Measurements from ENCODE around the gene MAN1A2.
A peak's percentile ranks its signal among the peaks of the same experiment; 100 is the strongest.
"Not testable (repeated sequence)": the region's sequence is repeated elsewhere in the genome, so short reads cannot be mapped to it uniquely, and the experiment has no call there.

Gene MAN1A2

GRCh38 chr1:117540532-117540931, 173.3 kb downstream of the MAN1A2 start:
- Mint-ChIP-seq H3K27ac (no peak overlapping the region), H3K4me3 (no peak overlapping the region), H3K9me3 (no peaks in the 10 kb centered on the region), H3K4me1 (peaks cover 18% of the 10 kb centered on the region), H3K27me3 (no peaks in the 10 kb centered on the region)
- DNase-seq (peak in 1 of 2 donors; percentile 38), ATAC-seq (peak; percentile 84)

- H3K27ac Mint-ChIP-seq, result no peak overlapping the region
- H3K4me1 Mint-ChIP-seq, result peaks cover 18% of the 10 kb centered on the region
- no peaks in the 10 kb centered on the region for H3K27me3 Mint-ChIP-seq
- DNase-seq, result no peak
- peak; percentile 26 for ATAC-seq
- no peak overlapping the region for H3K4me3 Mint-ChIP-seq
- no peaks in the 10 kb centered on the region for H3K9me3 Mint-ChIP-seq
Observed at GRCh38 chr1:117541003-117541402, 173.8 kb downstream of the MAN1A2 start.

GRCh38 chr1:117541585-117541984, 174.3 kb downstream of the MAN1A2 start:
- Mint-ChIP-seq H3K27me3 (no peaks in the 10 kb centered on the region), H3K9me3 (no peaks in the 10 kb centered on the region), H3K4me3 (no peak overlapping the region), H3K4me1 (peaks cover 18% of the 10 kb centered on the region), H3K27ac (no peak overlapping the region)
- no peak for DNase-seq
- ATAC-seq, result no peak

GRCh38 chr1:117544509-117545109, 177.4 kb downstream of the MAN1A2 start:
- DNase-seq, result no peak
- no peaks in the 10 kb centered on the region for H3K27me3 Mint-ChIP-seq
- H3K9me3 Mint-ChIP-seq, result no peaks in the 10 kb centered on the region
- H3K4me1 Mint-ChIP-seq, result peaks cover 18% of the 10 kb centered on the region
- H3K4me3 Mint-ChIP-seq, result no peak overlapping the region
- ATAC-seq, result no peak
- no peak overlapping the region for H3K27ac Mint-ChIP-seq

- Mint-ChIP-seq H3K4me1 (peaks cover 3% of the 10 kb centered on the region), H3K9me3 (no peaks in the 10 kb centered on the region), H3K4me3 (no peak overlapping the region), H3K27ac (no peak overlapping the region), H3K27me3 (no peaks in the 10 kb centered on the region)
- DNase-seq, result no peak
- ATAC-seq, result no peak
Observed at GRCh38 chr1:117546467-117546866, 179.2 kb downstream of the MAN1A2 start.

GRCh38 chr1:117553471-117553870, 186.2 kb downstream of the MAN1A2 start:
- H3K27ac Mint-ChIP-seq, result no peak overlapping the region
- no peaks in the 10 kb centered on the region for H3K9me3 Mint-ChIP-seq
- H3K27me3 Mint-ChIP-seq, result peaks cover 9% of the 10 kb centered on the region
- H3K4me3 Mint-ChIP-seq, result no peak overlapping the region
- peaks cover 3% of the 10 kb centered on the region for H3K4me1 Mint-ChIP-seq
- DNase-seq (no peak), ATAC-seq (no peak)

GRCh38 chr1:117555806-117556205, 188.6 kb downstream of the MAN1A2 start:
- H3K9me3 Mint-ChIP-seq, result peaks cover 5 to 16% of the 10 kb centered on the region in 2 donors
- H3K4me1 Mint-ChIP-seq, result peaks cover 7% of the 10 kb centered on the region
- no peak overlapping the region for H3K4me3 Mint-ChIP-seq
- H3K27me3 Mint-ChIP-seq, result peaks cover 9% of the 10 kb centered on the region
- ATAC-seq (no peak), DNase-seq (no peak)
- no peak overlapping the region for H3K27ac Mint-ChIP-seq

GRCh38 chr1:117556341-117556740, 189.1 kb downstream of the MAN1A2 start:
- Mint-ChIP-seq H3K4me3 (no peak overlapping the region), H3K27ac (no peak overlapping the region), H3K27me3 (peaks cover 9% of the 10 kb centered on the region), H3K4me1 (peaks cover 7% of the 10 kb centered on the region), H3K9me3 (peaks cover 5 to 16% of the 10 kb centered on the region in 2 donors)
- ATAC-seq (no peak), DNase-seq (no peak)

- DNase-seq (no peak), ATAC-seq (no peak)
- H3K4me1 Mint-ChIP-seq, result peaks cover 7% of the 10 kb centered on the region
- H3K9me3 Mint-ChIP-seq, result peaks cover 5 to 16% of the 10 kb centered on the region in 2 donors
- peak overlapping the region in 1 of 2 donors; percentile 28 for H3K27ac Mint-ChIP-seq
- H3K27me3 Mint-ChIP-seq, result peaks cover 9% of the 10 kb centered on the region
- no peak overlapping the region for H3K4me3 Mint-ChIP-seq
Observed at GRCh38 chr1:117556976-117557375, 189.7 kb downstream of the MAN1A2 start.

GRCh38 chr1:117558451-117558850, 191.2 kb downstream of the MAN1A2 start:
- Mint-ChIP-seq H3K27me3 (peaks cover 12% of the 10 kb centered on the region), H3K4me1 (peaks cover 12% of the 10 kb centered on the region), H3K9me3 (peaks cover 5 to 16% of the 10 kb centered on the region in 2 donors)
- peak in 1 of 2 donors; percentile 21 for DNase-seq
- H3K27ac Mint-ChIP-seq, H3K4me3 Mint-ChIP-seq, ATAC-seq: not testable (repeated sequence)

- H3K27ac Mint-ChIP-seq, result no peak overlapping the region
- DNase-seq, result no peak
Observed at GRCh38 chr1:117559139-117559538, 191.9 kb downstream of the MAN1A2 start.

GRCh38 chr1:117559985-117560384, 192.7 kb downstream of the MAN1A2 start:
- no peak for DNase-seq
- Mint-ChIP-seq H3K9me3 (peaks cover 5 to 16% of the 10 kb centered on the region in 2 donors), H3K4me1 (peaks cover 13% of the 10 kb centered on the region), H3K27ac (no peak overlapping the region), H3K4me3 (no peak overlapping the region), H3K27me3 (peaks cover 20% of the 10 kb centered on the region)
- no peak for ATAC-seq

More at GRCh38 chr1:117559139-117559538, 191.9 kb downstream of the MAN1A2 start:
- Mint-ChIP-seq H3K4me1 (peaks cover 13% of the 10 kb centered on the region), H3K9me3 (peaks cover 5 to 16% of the 10 kb centered on the region in 2 donors), H3K4me3 (no peak overlapping the region), H3K27me3 (peaks cover 19% of the 10 kb centered on the region)
- no peak for ATAC-seq

- no peak for DNase-seq
Observed at GRCh38 chr1:117561071-117561470, 193.8 kb downstream of the MAN1A2 start.

GRCh38 chr1:117561551-117561950, 194.3 kb downstream of the MAN1A2 start:
- ATAC-seq (no peak), DNase-seq (no peak)
- no peak overlapping the region for H3K27ac Mint-ChIP-seq
- no peak overlapping the region for H3K4me3 Mint-ChIP-seq
- H3K9me3 Mint-ChIP-seq, result peaks cover 5 to 16% of the 10 kb centered on the region in 2 donors
- peaks cover 13% of the 10 kb centered on the region for H3K4me1 Mint-ChIP-seq
- H3K27me3 Mint-ChIP-seq, result peaks cover 14% of the 10 kb centered on the region

More at GRCh38 chr1:117561071-117561470, 193.8 kb downstream of the MAN1A2 start:
- no peak overlapping the region for H3K4me3 Mint-ChIP-seq
- H3K27me3 Mint-ChIP-seq, result peaks cover 14% of the 10 kb centered on the region
- peaks cover 13% of the 10 kb centered on the region for H3K4me1 Mint-ChIP-seq
- ATAC-seq, result no peak
- no peak overlapping the region for H3K27ac Mint-ChIP-seq
- H3K9me3 Mint-ChIP-seq, result peaks cover 5 to 16% of the 10 kb centered on the region in 2 donors

- Mint-ChIP-seq H3K27ac (peak overlapping the region in 1 of 2 donors; percentile 10), H3K4me3 (no peak overlapping the region), H3K4me1 (peaks cover 13% of the 10 kb centered on the region), H3K27me3 (peaks cover 21% of the 10 kb centered on the region), H3K9me3 (peaks cover 5 to 16% of the 10 kb centered on the region in 2 donors)
- ATAC-seq (peak; percentile 40), DNase-seq (no peak)
Observed at GRCh38 chr1:117562581-117563491, 195.6 kb downstream of the MAN1A2 start.

GRCh38 chr1:117563492-117563875, 196.2 kb downstream of the MAN1A2 start:
- ATAC-seq, result no peak
- peaks cover 5 to 16% of the 10 kb centered on the region in 2 donors for H3K9me3 Mint-ChIP-seq
- DNase-seq, result no peak
- H3K27ac Mint-ChIP-seq, result peak overlapping the region in 1 of 2 donors; percentile 11
- peaks cover 21% of the 10 kb centered on the region for H3K27me3 Mint-ChIP-seq
- peaks cover 11% of the 10 kb centered on the region for H3K4me1 Mint-ChIP-seq
- H3K4me3 Mint-ChIP-seq, result no peak overlapping the region

Data from stimulated activated naive CD8-positive, alpha-beta T cell treated with anti-CD3 and anti-CD28 coated beads, Interleukin-15, amount 100 ng/mL, for 72 hours (primary cell).